Middle frontal gyrus (tissue), 1 donor: Measurements from ENCODE around the gene ANAPC1.
"Not testable (repeated sequence)": the region's sequence is repeated elsewhere in the genome, so short reads cannot be mapped to it uniquely, and the experiment has no call there.

Experiments used
- DNase-seq: peaks from one replicate; pipeline ENCODE4 v3.0.0-alpha.2; 2015; ENCODE audit warnings: low spot score; ENCODE audit errors: extremely low spot score

Gene ANAPC1

DNA sequence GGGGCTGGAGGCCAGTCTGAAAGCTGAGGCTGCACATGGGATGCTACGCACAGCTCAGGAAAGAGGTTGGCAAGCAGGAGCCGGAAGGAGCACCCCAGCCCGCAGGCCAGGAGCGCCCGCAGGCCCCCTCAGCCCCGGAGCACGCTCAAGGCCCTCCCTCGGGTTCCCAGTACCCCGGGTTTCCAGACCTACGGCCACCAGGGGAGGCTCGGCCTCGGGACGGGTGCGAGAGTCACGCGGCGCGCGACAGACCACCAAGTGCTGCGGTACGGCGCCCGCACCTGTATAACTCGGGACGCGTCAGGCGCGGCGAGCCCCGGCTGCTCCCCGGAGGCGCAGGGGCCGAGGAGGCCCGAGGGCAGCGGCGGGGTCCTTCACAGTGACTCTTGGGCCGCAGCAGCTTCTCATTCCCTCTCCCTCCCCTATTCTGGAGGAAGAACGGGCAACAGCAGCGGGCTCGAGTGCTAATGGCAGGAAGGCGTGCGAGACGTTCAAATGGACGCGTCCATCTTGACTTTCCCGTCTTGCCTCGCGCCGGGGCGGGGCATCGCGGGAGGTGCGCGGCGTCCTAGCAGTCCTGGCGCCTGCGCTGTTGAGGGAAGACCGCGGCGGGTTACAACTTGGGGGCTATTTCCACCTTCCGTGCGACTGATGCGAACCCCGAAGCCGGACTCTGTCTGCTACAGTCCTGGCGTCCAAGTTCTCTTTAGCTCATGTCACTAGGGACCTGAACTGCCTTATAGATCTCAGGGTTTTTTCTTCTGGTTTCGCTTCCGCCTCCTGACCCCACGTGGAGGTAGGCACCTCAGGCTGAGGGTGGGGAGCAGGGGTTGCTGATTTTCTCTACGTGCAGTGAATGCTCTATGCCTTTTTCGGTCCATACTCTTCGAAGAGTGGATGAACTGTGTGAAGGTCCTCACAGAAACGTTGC is at the start of gene ANAPC1:
Gene ANAPC1 (minus strand): TSS at position 533 of the 931 bp plus-strand sequence. CDS start 3,368 bp downstream, outside the sequence.
- peak; percentile 47 for DNase-seq

- no peak for DNase-seq
These were observed 48.9 kb upstream of the ANAPC1 start for GRCh38 chr2:111932841-111933291.

GRCh38 chr2:111930875-111931274 is 46.9 kb upstream of the ANAPC1 start:
- no peak for DNase-seq

- DNase-seq, result no peak
These were observed 46.4 kb upstream of the ANAPC1 start for GRCh38 chr2:111930409-111930808.

- DNase-seq, result no peak
These were observed 43.7 kb upstream of the ANAPC1 start for GRCh38 chr2:111927723-111928122.

DNA sequence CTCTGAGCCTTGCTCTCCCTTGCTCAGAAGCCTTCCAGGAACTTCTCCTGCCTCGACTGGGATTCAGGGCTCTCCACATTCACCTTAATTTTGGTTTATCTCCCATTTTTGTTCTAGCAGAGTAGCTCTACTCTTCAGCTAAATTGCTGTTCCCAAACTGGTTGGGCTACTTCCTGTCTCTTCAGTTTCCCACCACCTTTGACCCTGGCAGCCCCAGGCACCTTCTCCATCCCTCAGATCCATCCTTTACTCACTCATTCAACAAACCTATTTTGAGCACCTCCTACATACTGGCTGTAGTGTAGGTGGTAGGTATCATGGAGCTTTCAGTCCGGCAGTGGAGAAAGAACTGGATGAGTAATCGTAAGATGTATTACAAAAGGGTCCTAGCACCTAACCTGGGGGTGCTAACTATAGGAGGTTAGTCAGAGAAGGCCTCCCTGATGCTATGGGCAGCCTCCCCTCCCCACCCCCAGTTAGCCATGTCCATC is 40.7 kb upstream of the ANAPC1 start:
- DNase-seq, result no peak

DNA sequence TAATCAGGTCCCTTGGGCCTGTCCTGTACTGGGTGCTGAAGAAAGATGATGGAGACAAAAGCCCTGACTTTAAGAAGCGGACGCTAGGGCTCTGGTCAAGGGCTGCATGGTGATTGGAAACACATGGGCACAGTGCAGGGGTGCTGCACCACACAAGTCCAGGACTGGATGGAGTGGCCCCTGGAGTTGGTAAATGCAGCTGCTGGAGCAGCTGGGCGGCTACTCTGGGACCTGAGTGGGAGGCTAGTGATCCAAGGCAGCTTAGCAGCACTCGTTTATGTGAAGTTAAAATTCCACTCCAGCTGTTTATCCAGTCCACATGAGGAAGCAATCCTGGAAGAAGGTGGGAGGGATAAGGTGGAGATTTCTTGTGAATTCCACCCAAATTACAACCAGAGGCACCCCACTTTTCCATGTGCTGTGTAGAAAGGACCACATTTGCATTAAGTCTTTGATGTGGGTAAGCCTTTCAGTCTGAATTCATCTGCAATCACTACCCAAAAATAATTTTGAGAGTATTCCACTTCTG is 39.3 kb upstream of the ANAPC1 start:
- DNase-seq, result no peak

DNA sequence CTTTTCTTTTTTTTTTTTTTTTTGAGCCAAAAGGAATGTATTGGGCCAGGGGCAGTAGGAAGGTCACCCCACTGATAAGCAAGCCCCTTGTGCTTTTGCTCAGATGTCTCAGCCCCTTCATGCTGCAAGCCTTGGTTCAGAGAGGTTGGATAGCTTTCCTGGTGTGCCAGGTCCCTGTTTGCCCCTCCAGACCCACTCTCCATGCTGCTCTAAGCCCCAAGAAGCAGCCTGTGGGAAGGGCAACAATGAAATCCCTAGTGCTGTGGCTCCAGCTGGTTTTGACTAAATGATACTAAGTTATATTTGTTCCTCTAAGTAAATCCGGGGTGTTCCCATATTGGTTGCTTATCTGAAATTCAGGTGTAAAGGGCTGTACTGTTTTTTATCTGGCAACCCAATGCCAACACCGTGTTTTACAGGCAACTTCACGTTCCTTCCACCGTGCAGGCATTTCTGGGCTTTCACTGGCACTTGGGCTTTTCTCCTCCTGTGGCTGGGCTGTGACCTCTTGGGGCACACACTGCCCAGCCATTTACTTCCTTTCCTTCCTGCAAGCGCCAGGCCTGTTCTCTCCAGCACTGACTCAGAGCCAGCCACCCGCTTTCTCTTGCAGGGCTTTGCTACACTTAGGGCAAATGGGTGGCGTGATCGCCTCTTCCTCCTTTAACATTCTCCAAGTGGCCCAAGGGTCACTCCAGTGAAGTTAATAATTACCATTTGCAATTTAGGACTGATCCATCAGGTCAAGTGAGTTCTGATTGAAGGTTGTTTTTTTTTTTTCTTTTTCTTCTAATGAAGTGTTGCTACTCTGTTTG is 36.0 kb upstream of the ANAPC1 start:
- no peak for DNase-seq

DNA sequence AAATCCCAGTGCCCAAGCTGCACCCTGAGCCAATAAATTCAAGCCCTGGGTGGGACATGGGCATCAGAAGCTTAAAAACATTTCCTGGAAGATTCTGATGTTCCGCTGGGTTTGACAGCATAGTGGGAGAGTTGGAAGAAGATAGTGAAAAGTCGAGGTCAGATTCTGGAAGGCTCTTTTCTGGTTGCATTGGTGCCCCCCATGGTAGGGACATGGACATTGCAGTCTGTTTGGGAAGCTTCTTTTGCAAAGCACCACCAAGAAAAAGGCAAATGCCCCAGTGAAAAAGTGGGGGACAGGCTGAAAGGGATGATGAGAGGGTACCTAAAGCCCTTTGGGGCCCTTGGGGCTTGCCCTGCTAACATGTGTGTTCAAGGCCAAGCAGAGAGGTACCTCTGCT is 35.4 kb upstream of the ANAPC1 start:
- DNase-seq, result no peak

- no peak for DNase-seq
These were observed 34.4 kb upstream of the ANAPC1 start for GRCh38 chr2:111918383-111918806.

DNA sequence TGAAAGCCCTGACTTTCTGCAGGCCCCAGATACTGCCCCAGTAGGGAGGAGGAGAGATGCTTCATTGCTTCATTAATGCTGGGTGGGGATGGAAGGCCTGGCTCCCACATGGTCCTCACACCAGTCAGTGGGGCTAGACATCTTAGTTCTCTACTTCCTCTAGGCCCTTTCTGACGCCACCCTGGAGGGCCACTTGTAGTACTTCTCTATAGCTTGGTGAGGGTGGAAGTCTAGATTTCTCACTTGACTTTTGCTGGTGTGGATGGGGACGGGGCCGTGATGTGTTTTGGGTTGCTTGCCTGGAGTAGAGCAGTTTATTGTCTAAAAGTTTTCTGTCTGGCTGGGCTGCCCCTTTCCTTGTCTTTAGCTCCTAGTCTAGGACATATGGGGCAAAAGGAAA is 33.1 kb upstream of the ANAPC1 start:
- no peak for DNase-seq

DNA sequence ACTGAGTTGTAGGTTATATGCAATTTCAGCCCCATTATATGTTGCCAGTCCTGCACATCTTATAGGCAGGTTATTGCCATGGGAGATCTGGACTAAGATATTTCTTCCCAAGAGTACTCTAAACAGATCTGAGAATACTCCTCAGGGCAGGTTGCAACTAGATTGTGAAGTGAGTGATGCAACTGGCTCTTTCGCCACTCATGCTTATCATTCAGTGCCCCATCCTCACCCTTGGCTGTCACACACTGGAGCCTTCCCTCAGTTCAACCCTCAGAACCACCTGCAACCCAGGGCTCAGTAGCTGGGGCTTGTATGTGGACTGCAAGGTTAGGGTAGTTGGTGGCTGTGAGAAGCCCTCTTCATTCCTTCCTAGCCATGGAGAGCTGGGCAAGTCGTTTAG is 28.6 kb upstream of the ANAPC1 start:
- no peak for DNase-seq

GRCh38 chr2:111911295-111911977 is 27.4 kb upstream of the ANAPC1 start:
- not testable (repeated sequence) for DNase-seq

DNA sequence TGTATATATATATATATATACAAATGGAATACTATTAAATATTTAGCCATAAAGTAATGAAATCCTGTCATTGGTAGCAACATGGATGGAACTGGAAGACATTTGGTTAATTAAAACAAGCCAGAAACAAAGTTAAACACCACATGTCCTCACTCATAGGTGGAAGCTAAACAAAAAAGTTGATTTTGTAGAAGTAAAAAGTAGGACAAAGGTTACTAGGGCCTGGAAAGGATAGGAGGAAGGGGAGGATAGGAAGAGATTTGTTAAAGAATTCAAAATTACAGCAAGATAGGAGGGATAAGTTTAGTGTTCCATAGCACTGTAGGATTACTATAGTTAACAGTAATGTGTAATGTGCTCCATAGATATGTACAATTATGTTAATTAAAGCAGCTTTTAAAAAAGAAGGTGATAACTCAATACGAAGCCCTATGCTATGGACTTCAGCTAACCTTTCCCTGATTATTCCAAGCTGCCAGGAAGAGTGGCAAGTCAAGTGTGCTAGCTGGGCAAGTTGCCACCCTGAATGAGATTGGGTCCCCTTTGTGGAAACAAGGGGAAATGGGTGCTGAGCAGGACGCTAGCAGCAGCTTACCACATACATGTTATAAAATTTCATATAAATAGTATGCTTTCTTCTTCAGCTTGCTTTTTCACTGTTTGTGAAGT is 26.8 kb upstream of the ANAPC1 start:
- no peak for DNase-seq

GRCh38 chr2:111909997-111910396 is 26.0 kb upstream of the ANAPC1 start:
- not testable (repeated sequence) for DNase-seq

- DNase-seq, result no peak
These were observed 25.1 kb upstream of the ANAPC1 start for GRCh38 chr2:111909079-111909478.

- no peak for DNase-seq
These were observed 24.6 kb upstream of the ANAPC1 start for GRCh38 chr2:111908578-111908977.

GRCh38 chr2:111905990-111906735 is 22.2 kb upstream of the ANAPC1 start:
- DNase-seq, result peak; percentile 59

DNA sequence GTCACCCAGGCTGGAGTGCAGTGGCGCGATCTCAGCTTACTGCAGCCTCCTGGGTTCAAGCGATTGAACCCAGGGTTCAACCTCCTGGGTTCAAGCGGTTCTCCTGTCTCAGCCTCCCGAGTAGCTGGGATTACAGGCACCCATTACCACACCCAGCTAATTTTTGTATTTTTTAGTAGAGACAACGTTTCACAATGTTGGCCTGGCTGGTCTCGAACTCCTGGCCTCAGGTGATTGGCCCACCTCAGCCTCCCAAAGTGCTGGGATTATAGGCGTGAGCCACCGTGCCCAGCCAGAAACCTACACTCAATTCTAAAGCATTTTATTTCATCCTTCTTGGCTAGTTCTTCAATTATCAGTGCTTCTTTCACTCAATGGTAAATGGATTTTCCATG is 21.5 kb upstream of the ANAPC1 start:
- DNase-seq, result not testable (repeated sequence)
